ENCODE data around the gene FGF6. TPM values are rescaled to one million over a fixed set of nuclear protein-coding genes. Genes with fewer than 3 reads are reported as not detected.
"Not testable (repeated sequence)": the region's sequence is repeated elsewhere in the genome, so short reads cannot be mapped to it uniquely, and the experiment has no call there.

The FGF6 gene
- total RNA-seq, 1 experiment from 2014 or later: not detected

DNA sequence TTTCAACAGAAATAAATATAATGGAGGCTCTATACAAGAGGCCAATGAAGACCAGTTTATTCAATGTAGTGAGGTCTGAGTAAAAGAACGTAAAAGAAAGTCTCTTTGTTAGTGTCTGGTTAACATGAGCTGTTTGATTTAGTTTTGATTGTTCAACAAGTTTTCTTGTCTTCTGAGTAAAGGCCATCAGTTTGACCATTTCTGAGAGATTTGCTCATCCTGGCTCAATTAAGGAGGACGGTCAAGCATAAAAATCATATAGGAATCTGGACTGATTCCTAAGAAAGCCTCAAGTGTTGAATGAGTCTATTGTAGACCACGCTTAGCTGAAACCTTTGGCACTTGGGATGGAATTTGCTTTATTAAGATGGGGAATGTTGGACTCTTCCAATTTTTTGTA, 33.6 kb downstream of the FGF6 start:
- Mint-ChIP-seq H3K4me1 (ENCODE audit: low read depth, unreplicated experiment) (no peaks in the 10 kb centered on the region), H3K27me3 (ENCODE audit: unreplicated experiment) (peaks cover 81% of the 10 kb centered on the region), H3K36me3 (ENCODE audit: insufficient read depth, unreplicated experiment) (no peaks in the 10 kb centered on the region), H3K4me3 (ENCODE audit: low read depth, unreplicated experiment) (no peak overlapping the region), H3K27ac (ENCODE audit: unreplicated experiment) (no peak overlapping the region), H3K9me3 (ENCODE audit: low read depth, unreplicated experiment) (no peaks in the 10 kb centered on the region)
- TF ChIP-seq CTCF (IDR thresholded peaks at IDR 0.05; ENCODE audit: unreplicated experiment): no peak
- intact Hi-C loops (cut with micrococcal nuclease; ENCODE audit: unreplicated experiment): no loop called here
- CTCF ChIA-PET: interaction anchor here (0.6 kb wide), 1 partner anchor 383 kb away, joined by 3 read pairs; no protein-coding TSS in a partner anchor
- no peak for DNase-seq
- BruUV-seq (replicated peaks): no TSS peak

- no peak for TF ChIP-seq CTCF (IDR thresholded peaks at IDR 0.05; ENCODE audit: unreplicated experiment)
- intact Hi-C loops (cut with micrococcal nuclease; ENCODE audit: unreplicated experiment): no loop called here
- peaks cover 6% of the 10 kb centered on the region for H3K36me3 Mint-ChIP-seq (ENCODE audit: insufficient read depth, unreplicated experiment)
- no peak overlapping the region for H3K4me3 Mint-ChIP-seq (ENCODE audit: low read depth, unreplicated experiment)
- no TSS peak for BruUV-seq (replicated peaks)
- CTCF ChIA-PET: no interaction called here
- no peaks in the 10 kb centered on the region for H3K9me3 Mint-ChIP-seq (ENCODE audit: low read depth, unreplicated experiment)
- peaks cover 58% of the 10 kb centered on the region for H3K27me3 Mint-ChIP-seq (ENCODE audit: unreplicated experiment)
- H3K27ac Mint-ChIP-seq (ENCODE audit: unreplicated experiment): no peak overlapping the region
- no peaks in the 10 kb centered on the region for H3K4me1 Mint-ChIP-seq (ENCODE audit: low read depth, unreplicated experiment)
- no peak for DNase-seq
Measured at GRCh38 chr12:4407136-4407535, 38.5 kb downstream of the FGF6 start.

GRCh38 chr12:4404877-4405637, 40.6 kb downstream of the FGF6 start:
- CTCF ChIA-PET; H3K4me1 Mint-ChIP-seq (ENCODE audit: low read depth, unreplicated experiment); H3K4me3 Mint-ChIP-seq (ENCODE audit: low read depth, unreplicated experiment); intact Hi-C loops (cut with micrococcal nuclease; ENCODE audit: unreplicated experiment); BruUV-seq (replicated peaks); H3K9me3 Mint-ChIP-seq (ENCODE audit: low read depth, unreplicated experiment); H3K27ac Mint-ChIP-seq (ENCODE audit: unreplicated experiment); H3K36me3 Mint-ChIP-seq (ENCODE audit: insufficient read depth, unreplicated experiment); DNase-seq: not testable (repeated sequence)
- peaks cover 55% of the 10 kb centered on the region for H3K27me3 Mint-ChIP-seq (ENCODE audit: unreplicated experiment)

DNA sequence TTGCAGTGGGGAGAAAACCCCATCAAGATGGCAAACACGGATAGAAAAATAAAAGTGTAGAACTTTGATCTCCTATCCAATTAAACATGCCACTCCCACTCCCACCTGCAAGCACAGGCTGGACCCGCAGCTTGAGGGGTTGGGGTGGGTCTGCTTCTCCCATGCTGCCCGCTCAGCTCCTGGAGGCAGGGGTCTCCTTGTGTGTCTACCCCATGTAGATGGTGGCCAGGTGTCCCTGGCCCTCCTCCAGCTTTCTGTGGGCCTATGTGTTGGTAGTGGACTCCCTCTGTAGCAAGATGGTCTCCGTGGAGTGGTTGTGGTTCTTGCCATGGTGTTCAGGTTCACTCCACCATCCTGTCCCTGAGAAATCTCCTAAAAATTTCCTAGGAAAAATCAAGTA, 42.6 kb downstream of the FGF6 start:
- DNase-seq: no peak
- TF ChIP-seq CTCF (IDR thresholded peaks at IDR 0.05; ENCODE audit: unreplicated experiment): no peak
- no peaks in the 10 kb centered on the region for H3K4me1 Mint-ChIP-seq (ENCODE audit: low read depth, unreplicated experiment)
- H3K4me3 Mint-ChIP-seq (ENCODE audit: low read depth, unreplicated experiment): no peak overlapping the region
- H3K9me3 Mint-ChIP-seq (ENCODE audit: low read depth, unreplicated experiment): no peaks in the 10 kb centered on the region
- H3K36me3 Mint-ChIP-seq (ENCODE audit: insufficient read depth, unreplicated experiment): peaks cover 6% of the 10 kb centered on the region
- peaks cover 44% of the 10 kb centered on the region for H3K27me3 Mint-ChIP-seq (ENCODE audit: unreplicated experiment)
- intact Hi-C loops (cut with micrococcal nuclease; ENCODE audit: unreplicated experiment): no loop called here
- H3K27ac Mint-ChIP-seq (ENCODE audit: unreplicated experiment): no peak overlapping the region
- CTCF ChIA-PET: no interaction called here
- BruUV-seq (replicated peaks): no TSS peak

DNA sequence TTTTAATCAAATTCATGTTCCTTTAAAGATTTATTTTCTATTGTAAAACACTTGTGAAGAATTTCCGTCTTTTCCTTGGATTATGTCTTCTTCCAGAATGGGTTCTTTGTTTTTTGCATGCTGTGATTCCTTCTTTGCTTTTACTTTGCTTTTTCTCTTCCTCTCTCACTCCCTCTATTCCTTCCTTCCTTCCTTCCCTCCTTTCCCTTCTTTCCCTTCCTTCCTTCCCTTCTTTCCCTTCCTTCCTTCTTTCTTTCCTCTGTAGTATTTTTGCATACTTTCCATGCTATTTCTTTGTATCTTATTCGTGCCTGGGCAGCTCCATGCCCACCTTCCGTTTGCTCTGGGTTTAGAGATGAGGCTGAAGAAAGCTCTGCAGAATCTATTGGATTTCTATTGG, 44.5 kb downstream of the FGF6 start:
- peaks cover 6% of the 10 kb centered on the region for H3K36me3 Mint-ChIP-seq (ENCODE audit: insufficient read depth, unreplicated experiment)
- intact Hi-C loops (cut with micrococcal nuclease; ENCODE audit: unreplicated experiment): no loop called here
- no peak for DNase-seq
- CTCF ChIA-PET: no interaction called here
- H3K27ac Mint-ChIP-seq (ENCODE audit: unreplicated experiment): no peak overlapping the region
- no peak for TF ChIP-seq CTCF (IDR thresholded peaks at IDR 0.05; ENCODE audit: unreplicated experiment)
- no peaks in the 10 kb centered on the region for H3K4me1 Mint-ChIP-seq (ENCODE audit: low read depth, unreplicated experiment)
- no peak overlapping the region for H3K4me3 Mint-ChIP-seq (ENCODE audit: low read depth, unreplicated experiment)
- H3K9me3 Mint-ChIP-seq (ENCODE audit: low read depth, unreplicated experiment): no peaks in the 10 kb centered on the region
- BruUV-seq (replicated peaks): no TSS peak
- H3K27me3 Mint-ChIP-seq (ENCODE audit: unreplicated experiment): peaks cover 57% of the 10 kb centered on the region
